Middle frontal gyrus (tissue), 1 donor: ENCODE data around the gene GPSM3.
"Not testable (repeated sequence)": the region's sequence is repeated elsewhere in the genome, so short reads cannot be mapped to it uniquely, and the experiment has no call there.

Source experiments
- DNase-seq: peaks from one replicate; pipeline ENCODE4 v3.0.0-alpha.2; 2015; ENCODE audit warnings: low spot score; ENCODE audit errors: extremely low spot score

Gene GPSM3

DNA sequence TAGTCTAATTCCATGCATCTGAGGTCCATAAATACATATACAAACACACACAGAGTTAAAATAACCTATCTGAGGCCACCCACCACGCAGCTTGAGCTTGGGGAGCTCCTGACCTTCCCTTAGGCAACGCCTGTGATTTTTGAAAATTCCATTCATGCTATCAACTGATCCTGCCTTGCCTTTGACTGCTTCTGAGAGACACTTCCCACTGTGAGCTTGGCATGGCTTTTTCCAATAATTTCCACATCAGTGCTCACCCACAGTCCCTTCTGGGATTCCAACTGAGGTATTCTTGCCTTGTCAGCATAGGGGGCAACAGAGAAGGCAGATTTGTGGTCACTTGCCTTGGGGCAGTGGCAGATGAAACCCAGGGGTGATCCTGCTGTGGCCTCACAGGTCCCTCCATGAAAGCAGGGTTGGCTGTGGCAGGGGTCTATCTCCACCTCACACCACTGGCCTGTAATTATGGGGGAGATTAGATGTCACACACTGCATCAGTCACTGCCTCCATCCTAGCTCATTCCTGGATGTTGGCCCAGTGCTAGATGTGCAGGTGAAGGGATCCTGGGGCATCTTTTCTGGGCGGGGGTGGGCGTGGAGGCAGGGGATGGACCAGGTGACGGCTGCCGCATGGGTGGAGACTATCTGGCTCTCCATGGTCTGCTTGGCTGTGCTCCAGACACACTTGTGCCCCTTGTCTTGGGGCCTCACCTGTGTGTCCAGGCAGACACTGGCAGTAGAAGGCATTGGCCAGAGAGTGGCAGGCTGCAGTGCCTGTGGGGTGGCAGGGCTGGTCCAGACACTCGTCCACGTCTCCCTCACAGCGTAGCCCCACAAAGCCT is 11.2 kb upstream of the GPSM3 start:
- no peak for DNase-seq

DNA sequence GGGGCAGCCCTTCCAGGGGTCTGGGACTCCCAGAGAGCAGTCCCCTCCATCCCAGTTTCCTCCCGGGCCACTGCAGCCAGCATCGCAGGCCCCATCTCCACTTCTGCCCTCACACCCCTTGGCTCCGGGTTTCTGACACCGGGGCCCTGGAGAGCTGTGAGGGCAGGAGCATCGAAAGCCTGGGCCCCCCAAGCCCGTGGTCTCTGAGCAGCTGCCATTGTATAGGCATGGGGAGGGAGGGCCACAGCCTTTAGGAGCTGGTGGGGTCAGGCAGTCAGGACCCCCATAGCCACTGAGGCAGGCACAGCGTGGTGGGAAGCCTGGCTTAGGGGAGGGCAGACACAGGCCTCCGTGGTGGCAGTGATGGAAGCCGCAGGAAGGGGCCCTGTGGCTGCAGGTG is 9.7 kb upstream of the GPSM3 start:
- no peak for DNase-seq

- DNase-seq, result no peak
Observed at GRCh38 chr6:32200711-32201475, 8.4 kb upstream of the GPSM3 start.

GRCh38 chr6:32198866-32199265 is 6.4 kb upstream of the GPSM3 start:
- DNase-seq, result no peak

GRCh38 chr6:32198345-32198696 is 5.9 kb upstream of the GPSM3 start:
- no peak for DNase-seq

DNA sequence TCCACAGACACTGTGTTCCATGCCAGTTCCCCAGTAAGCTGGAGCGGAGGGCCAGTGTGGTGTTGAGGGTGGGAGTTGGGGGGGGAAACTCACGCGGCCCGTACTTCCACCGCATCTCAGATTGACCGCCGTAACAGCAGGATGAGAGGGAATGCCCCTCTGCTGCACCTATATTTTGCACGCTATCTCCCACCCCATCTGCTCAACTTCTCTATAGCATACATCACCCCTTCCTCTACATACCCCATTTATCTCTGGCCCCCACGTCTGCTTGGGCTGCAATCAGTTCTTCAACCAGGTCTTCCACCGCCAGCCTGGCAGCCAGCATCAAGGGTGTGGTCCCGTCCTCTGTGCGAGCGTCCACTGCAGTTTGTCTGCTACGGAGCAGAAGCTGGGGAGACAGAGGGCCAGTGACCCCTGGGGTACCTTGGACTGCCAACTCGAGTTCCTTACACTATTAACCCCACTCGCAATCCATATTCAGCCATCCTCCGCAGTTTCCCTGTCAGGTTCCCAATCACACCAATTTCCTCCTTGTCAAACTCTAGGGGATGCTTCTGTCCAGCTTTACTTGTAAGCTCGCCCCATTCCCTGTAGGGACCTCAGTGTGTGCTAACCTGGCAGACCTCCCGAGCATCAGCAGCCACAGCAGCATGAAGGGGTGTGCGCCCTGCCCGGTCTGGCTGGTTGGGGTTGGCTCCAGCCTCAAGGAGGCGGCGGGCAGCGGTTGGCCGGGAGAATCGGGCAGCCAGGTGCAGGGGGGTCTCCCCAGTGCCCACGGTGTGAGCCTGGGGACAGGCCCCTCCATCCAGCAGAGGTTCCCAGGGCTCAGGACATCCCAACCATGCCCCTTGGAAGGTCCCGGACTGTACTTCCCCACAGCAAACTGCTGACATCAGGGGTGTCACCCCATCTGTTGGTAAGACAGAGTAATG is 4.5 kb upstream of the GPSM3 start:
- no peak for DNase-seq

- DNase-seq, result peak; percentile 80
Observed at GRCh38 chr6:32195902-32196681, 3.6 kb upstream of the GPSM3 start.

GRCh38 chr6:32195652-32195901 is 3.1 kb upstream of the GPSM3 start:
- DNase-seq, result peak; percentile 99

- no peak for DNase-seq
Observed at GRCh38 chr6:32194825-32195651, 2.6 kb upstream of the GPSM3 start.

GRCh38 chr6:32194388-32194787 is 1.9 kb upstream of the GPSM3 start:
- no peak for DNase-seq

DNA sequence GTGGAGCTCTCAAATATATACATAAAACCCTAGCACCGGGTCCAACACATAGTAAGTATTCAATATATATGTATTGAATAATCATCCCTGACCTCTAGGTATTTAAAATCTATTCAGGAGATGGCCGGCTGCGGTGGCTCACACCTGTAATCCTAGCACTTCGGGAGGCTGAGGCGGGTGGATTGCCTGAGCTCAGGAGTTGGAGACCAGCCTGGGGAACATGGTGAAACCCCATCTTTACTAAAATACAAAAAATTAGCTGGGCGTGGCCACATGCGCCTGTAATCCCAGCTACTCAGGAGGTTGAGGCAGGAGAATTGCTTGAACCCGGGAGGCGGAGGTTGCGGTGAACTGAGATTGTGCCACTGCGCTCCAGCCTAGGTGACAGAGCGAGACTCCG is 653 bp upstream of the GPSM3 start:
- DNase-seq, result not testable (repeated sequence)

GRCh38 chr6:32191696-32192607 is 491 bp downstream of the GPSM3 start:
- DNase-seq, result no peak

- no peak for DNase-seq
Observed at GRCh38 chr6:32190911-32191677, 1.3 kb downstream of the GPSM3 start.

GRCh38 chr6:32190054-32190851 is 2.2 kb downstream of the GPSM3 start, which contains the start of gene PBX2:
Gene PBX2, minus strand, starts transcription at chr6:32190202. Its CDS starts 287 bp downstream, at chr6:32189915.
- peak; percentile 65 for DNase-seq

GRCh38 chr6:32189742-32190053 is 2.7 kb downstream of the GPSM3 start:
- DNase-seq, result no peak

DNA sequence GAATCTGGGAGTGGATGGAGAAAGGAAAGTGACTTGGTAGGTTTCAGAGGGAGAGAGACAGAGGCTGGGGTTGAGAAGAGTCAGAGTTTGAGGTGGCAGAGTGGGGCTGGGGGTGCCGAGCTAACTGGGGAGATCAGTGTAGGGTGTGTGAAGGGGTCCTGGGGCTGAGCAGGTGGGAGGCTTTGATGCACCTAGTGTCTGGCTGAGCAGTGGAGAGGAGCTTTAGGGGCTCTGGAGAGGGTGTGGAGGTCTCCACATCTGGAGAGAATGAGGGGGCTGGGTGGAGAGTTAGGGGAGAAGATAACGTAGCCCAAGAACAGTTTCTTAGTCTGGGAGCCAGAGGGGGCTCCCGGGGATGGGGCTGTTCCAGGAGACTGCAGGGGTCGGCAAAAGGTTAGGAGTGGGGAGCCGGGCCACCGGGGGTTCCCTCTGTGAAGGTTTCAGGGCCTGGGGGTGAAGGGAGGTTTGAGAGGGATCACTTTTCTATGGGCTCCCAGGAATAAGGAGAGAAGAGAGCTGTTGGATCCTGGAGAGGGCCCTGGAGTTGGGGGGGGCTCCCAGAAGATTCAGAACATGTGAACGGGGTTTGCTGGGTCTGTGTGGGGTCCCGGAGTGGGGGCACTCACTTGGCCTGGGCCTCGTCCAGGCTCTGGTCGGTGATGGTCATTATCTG is 3.2 kb downstream of the GPSM3 start:
- DNase-seq, result no peak
